Measurements from ENCODE around the gene PPFIBP2.

- no peak for TF ChIP-seq YY1 (IDR thresholded peaks at IDR 0.05; ENCODE audit: insufficient read depth, insufficient read length)
- TF ChIP-seq ZNF274 (IDR thresholded peaks at IDR 0.05; ENCODE audit: low read depth, low read length) = no peak
These were observed 8.3 kb downstream of the PPFIBP2 start for GRCh38 chr11:7522121-7522520.

Measured in NT2/D1 (cell line).